NCI-H2196 treated with DMSO at 0.1 percent for 48 hours (cell line): ENCODE measurements around the gene FABP7.
A peak's percentile ranks its signal among the peaks of the same experiment; 100 is the strongest.

Experiments used
- DNase-seq: peaks from one replicate; lab custom pipeline; 2025; ENCODE audit not compliant: unreplicated experiment; lab: John Stamatoyannopoulos, UW

The FABP7 gene

DNA sequence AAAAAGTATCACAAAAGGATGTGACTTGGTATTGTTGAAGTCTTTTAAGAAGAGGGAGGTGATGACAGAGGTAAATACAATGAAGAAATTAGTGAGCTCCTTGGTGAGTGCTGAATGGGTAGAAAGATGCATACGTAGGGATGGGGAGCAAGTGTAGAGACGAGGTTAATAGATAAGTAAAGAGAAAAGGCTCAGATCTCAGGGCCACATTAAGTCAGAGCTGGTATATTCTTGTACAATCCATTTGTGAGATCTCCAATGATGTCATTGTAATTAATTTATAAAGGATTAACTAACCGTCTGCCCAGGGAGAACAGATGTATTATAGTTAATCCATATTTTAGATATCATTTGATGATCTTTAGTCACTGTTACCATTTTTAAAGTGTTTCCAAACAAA, 52.9 kb downstream of the FABP7 start:
- no peak for DNase-seq

DNA sequence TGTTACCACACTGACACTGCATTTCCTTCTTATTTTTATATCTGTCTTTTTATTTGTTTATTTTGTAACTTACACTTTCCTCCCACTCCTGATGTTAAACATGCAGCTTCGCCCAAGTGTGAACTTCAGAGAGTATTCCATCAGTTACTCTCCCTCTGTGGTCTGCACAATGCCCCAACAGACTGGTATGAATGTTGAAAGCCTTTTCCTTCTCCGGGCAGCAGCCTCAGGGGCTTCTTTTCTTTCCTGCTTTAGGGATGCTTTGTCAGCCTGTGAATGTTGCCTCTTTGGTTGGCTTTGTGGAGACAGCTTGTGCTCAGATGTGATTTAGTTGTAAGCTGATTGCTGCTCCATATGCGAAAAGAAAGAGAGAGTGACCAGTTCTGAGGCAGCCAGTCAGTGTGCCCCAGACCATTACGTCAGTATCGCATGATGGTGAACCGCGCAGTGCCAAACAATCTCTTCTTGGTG, 53.5 kb downstream of the FABP7 start:
- peak; percentile 12 for DNase-seq
